Measurements from ENCODE around the gene PRSS2.

GRCh38 chr7:142777318-142777717 lies 6.5 kb downstream of the PRSS2 start:
- TF ChIP-seq POLR2AphosphoS5 (IDR thresholded peaks at IDR 0.05; ENCODE audit: insufficient read depth in 1 of 2, low read depth in 1 of 2) (no peak), CTCF (IDR thresholded peaks at IDR 0.05) (no peak), POLR2A (IDR thresholded peaks at IDR 0.05) (no peak)

Measured in vagina (tissue), 2 donors.